Tibial nerve (tissue), 4 donors: ENCODE data around the gene CFAP61. TPM values are rescaled to one million over a fixed set of nuclear protein-coding genes. Genes with fewer than 3 reads are reported as not detected.

Source experiments
- DNase-seq, 2 donors: peaks; one replicate each; pipeline ENCODE4 v3.0.0-alpha.2; 2019; ENCODE audit warnings: low spot score in 2 of 2
- H3K27ac ChIP-seq, 4 donors: fragments of 200-600 bp; sonication (generic) in 3 of 4; one replicate each; pipeline ENCODE4 v1.5.1; 2017 to 2019; ENCODE audit warnings: mild to moderate bottlenecking in 1 of 4
- H3K27me3 ChIP-seq, 2 donors: fragments of 200-600 bp; sonication (generic) in 1 of 2; one replicate each; pipeline versions ENCODE4 v1.5.1 to v1.6.0; 2017 to 2019
- H3K36me3 ChIP-seq, 3 donors: fragments of 200-600 bp; sonication (generic); one replicate each; pipeline ENCODE4 v1.5.1; 2018 to 2019
- H3K4me1 ChIP-seq, 4 donors: fragments of 200-600 bp; sonication (generic) in 3 of 4; one replicate each; pipeline ENCODE4 v1.5.1; 2017 to 2019
- H3K4me3 ChIP-seq, 4 donors: fragments of 200-600 bp; sonication (generic) in 3 of 4; one replicate each; pipeline ENCODE4 v1.5.1; 2017 to 2019; ENCODE audit warnings: mild to moderate bottlenecking in 1 of 4, moderate library complexity in 1 of 4
- H3K9me3 ChIP-seq, 4 donors: fragments of 200-600 bp; sonication (generic) in 3 of 4; one replicate each; pipeline ENCODE4 v1.5.1; 2017 to 2019
- CTCF ChIP-seq, 5 experiments: fragments of 200-600 bp in 3 of 5; fragments of 450-650 bp in 2 of 5; sonication (generic) in 3 of 5; IDR thresholded peaks; one replicate each; pipeline ENCODE4 v1.5.1; 2016 to 2019; ENCODE audit warnings: antibody characterized with exemption in 5 of 5, mild to moderate bottlenecking in 3 of 5, moderate library complexity in 2 of 5
- EP300 ChIP-seq, 2 donors: sonication (generic); formaldehyde crosslinking; IDR thresholded peaks; one replicate each; pipeline ENCODE4 v1.6.1; 2017; ENCODE audit warnings: antibody characterized with exemption in 2 of 2, mild to moderate bottlenecking in 1 of 2
- POLR2A ChIP-seq, 2 donors: fragments of 450-650 bp; IDR thresholded peaks; one replicate each; pipeline ENCODE4 v1.6.1; 2017; ENCODE audit warnings: antibody characterized with exemption in 2 of 2, mild to moderate bottlenecking in 2 of 2, moderate library complexity in 2 of 2
- WGBS, 2 donors: methylation state at CpG; one replicate each; pipeline ENCODE4 v1.1.5; 2018; 5-methylcytosine and 5-hydroxymethylcytosine counted together
- total RNA-seq, 4 donors: library from RNA; depleted of rRNA; stranded (reverse); fragments of >200 nt; gene quantifications; one replicate each; pipeline ENCODE4 v1.1.0, GENCODE V29; 2016

Gene CFAP61
- total RNA-seq, 4 donors from 2014 or later = 0.21 to 1.5 (median 0.60) TPM; not detected in 1

GRCh38 chr20:20143646-20144045 lies 91.3 kb downstream of the CFAP61 start:
- H3K27me3 ChIP-seq = no peaks in the 10 kb centered on the region
- H3K27ac ChIP-seq = no peak overlapping the region
- H3K36me3 ChIP-seq = no peaks in the 10 kb centered on the region
- TF ChIP-seq POLR2A (IDR thresholded peaks at IDR 0.05) (no peak), CTCF (IDR thresholded peaks at IDR 0.05) (no peak), EP300 (IDR thresholded peaks at IDR 0.05) (no peak)
- WGBS, 2 donors = 43 to 51% methylated on average over 2 of the region's 2 CpGs
- H3K9me3 ChIP-seq = peaks cover 0 to 9% (median 0%) of the 10 kb centered on the region in 4 donors
- H3K4me1 ChIP-seq = no peaks in the 10 kb centered on the region
- DNase-seq = no peak
- no peak overlapping the region for H3K4me3 ChIP-seq

GRCh38 chr20:20148779-20149178 lies 96.4 kb downstream of the CFAP61 start:
- no peak for DNase-seq
- TF ChIP-seq CTCF (IDR thresholded peaks at IDR 0.05) (no peak), POLR2A (IDR thresholded peaks at IDR 0.05) (no peak), EP300 (IDR thresholded peaks at IDR 0.05) (no peak)

GRCh38 chr20:20150241-20150640 lies 97.9 kb downstream of the CFAP61 start:
- peaks cover 0 to 31% (median 0%) of the 10 kb centered on the region in 4 donors for H3K9me3 ChIP-seq
- WGBS, 2 donors = 78 to 84% methylated on average over 2 of the region's 2 CpGs
- no peaks in the 10 kb centered on the region for H3K4me1 ChIP-seq
- H3K27ac ChIP-seq = no peak overlapping the region
- H3K36me3 ChIP-seq = no peaks in the 10 kb centered on the region
- TF ChIP-seq EP300 (IDR thresholded peaks at IDR 0.05) = no peak
- TF ChIP-seq CTCF (IDR thresholded peaks at IDR 0.05) = no peak
- TF ChIP-seq POLR2A (IDR thresholded peaks at IDR 0.05) = no peak
- H3K4me3 ChIP-seq = no peak overlapping the region
- no peak for DNase-seq
- H3K27me3 ChIP-seq = no peaks in the 10 kb centered on the region

More at GRCh38 chr20:20148779-20149178, 96.4 kb downstream of the CFAP61 start:
- WGBS, 2 donors = 89 to 91% methylated on average over 2 of the region's 2 CpGs
- Histone ChIP-seq H3K4me1 (no peaks in the 10 kb centered on the region), H3K27ac (no peak overlapping the region), H3K9me3 (peaks cover 0 to 36% (median 0%) of the 10 kb centered on the region in 4 donors), H3K27me3 (no peaks in the 10 kb centered on the region), H3K4me3 (no peak overlapping the region), H3K36me3 (no peaks in the 10 kb centered on the region)

- WGBS, 2 donors = 25 to 60% methylated on average over 2 of the region's 2 CpGs
- TF ChIP-seq EP300 (IDR thresholded peaks at IDR 0.05) = no peak
- no peak for TF ChIP-seq CTCF (IDR thresholded peaks at IDR 0.05)
- TF ChIP-seq POLR2A (IDR thresholded peaks at IDR 0.05) = no peak
These were observed 108.2 kb downstream of the CFAP61 start for GRCh38 chr20:20160520-20160919.

GRCh38 chr20:20161611-20162010 lies 109.3 kb downstream of the CFAP61 start:
- DNase-seq = no peak
- WGBS, 2 donors = 54 to 60% methylated on average over 4 of the region's 4 CpGs
- Histone ChIP-seq H3K27me3 (no peaks in the 10 kb centered on the region), H3K4me3 (no peak overlapping the region), H3K27ac (no peak overlapping the region), H3K9me3 (no peaks in the 10 kb centered on the region), H3K4me1 (no peaks in the 10 kb centered on the region), H3K36me3 (no peaks in the 10 kb centered on the region)
- no peak for TF ChIP-seq EP300 (IDR thresholded peaks at IDR 0.05)
- TF ChIP-seq POLR2A (IDR thresholded peaks at IDR 0.05) = no peak
- no peak for TF ChIP-seq CTCF (IDR thresholded peaks at IDR 0.05)

More at GRCh38 chr20:20160520-20160919, 108.2 kb downstream of the CFAP61 start:
- Histone ChIP-seq H3K27ac (no peak overlapping the region), H3K4me3 (no peak overlapping the region), H3K9me3 (no peaks in the 10 kb centered on the region), H3K4me1 (no peaks in the 10 kb centered on the region), H3K36me3 (no peaks in the 10 kb centered on the region), H3K27me3 (no peaks in the 10 kb centered on the region)
- DNase-seq = no peak
